Measurements from ENCODE around the gene SLC37A3. TPM values are rescaled to one million over a fixed set of nuclear protein-coding genes. Genes with fewer than 3 reads are reported as not detected.

SLC37A3 gene, protein sequence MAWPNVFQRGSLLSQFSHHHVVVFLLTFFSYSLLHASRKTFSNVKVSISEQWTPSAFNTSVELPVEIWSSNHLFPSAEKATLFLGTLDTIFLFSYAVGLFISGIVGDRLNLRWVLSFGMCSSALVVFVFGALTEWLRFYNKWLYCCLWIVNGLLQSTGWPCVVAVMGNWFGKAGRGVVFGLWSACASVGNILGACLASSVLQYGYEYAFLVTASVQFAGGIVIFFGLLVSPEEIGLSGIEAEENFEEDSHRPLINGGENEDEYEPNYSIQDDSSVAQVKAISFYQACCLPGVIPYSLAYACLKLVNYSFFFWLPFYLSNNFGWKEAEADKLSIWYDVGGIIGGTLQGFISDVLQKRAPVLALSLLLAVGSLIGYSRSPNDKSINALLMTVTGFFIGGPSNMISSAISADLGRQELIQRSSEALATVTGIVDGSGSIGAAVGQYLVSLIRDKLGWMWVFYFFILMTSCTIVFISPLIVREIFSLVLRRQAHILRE
- 98.3 and 105 TPM in 2 replicates for total RNA-seq

GRCh38 chr7:140397784-140398750 lies at the start of gene SLC37A3:
Gene SLC37A3 (minus strand): TSS chr7:140398530. CDS start chr7:140382526, 16,004 bp downstream.
- Mint-ChIP-seq H3K4me1 (ENCODE audit: low read depth) (peaks cover 36% of the 10 kb centered on the region), H3K27ac (peak within 1 kb of the TSS; percentile 88), H3K36me3 (ENCODE audit: low read depth) (peaks cover 29% of the 10 kb centered on the region), H3K4me3 (ENCODE audit: low read depth) (peak within 1 kb of the TSS; percentile 86), H3K27me3 (ENCODE audit: low read depth) (no peaks in the 10 kb centered on the region), H3K9me3 (no peaks in the 10 kb centered on the region)
- intact Hi-C loops (cut with micrococcal nuclease): loop anchor here (10.0 kb wide), 1 partner anchor 1157 kb away; the partner anchor contains the start of gene AGK
- peak; percentile 80 for DNase-seq (ENCODE audit: low spot score)

GRCh38 chr7:140447841-140448240 lies 49.5 kb upstream of the SLC37A3 start:
- Mint-ChIP-seq H3K27ac (no peak overlapping the region), H3K36me3 (ENCODE audit: low read depth) (peaks cover 15% of the 10 kb centered on the region), H3K4me1 (ENCODE audit: low read depth) (peaks cover 56% of the 10 kb centered on the region), H3K27me3 (ENCODE audit: low read depth) (no peaks in the 10 kb centered on the region), H3K4me3 (ENCODE audit: low read depth) (no peak overlapping the region), H3K9me3 (no peaks in the 10 kb centered on the region)
- DNase-seq (ENCODE audit: low spot score): no peak
- intact Hi-C loops (cut with micrococcal nuclease): no loop called here

GRCh38 chr7:140446467-140446866 lies 48.1 kb upstream of the SLC37A3 start:
- peaks cover 4% of the 10 kb centered on the region for H3K36me3 Mint-ChIP-seq (ENCODE audit: low read depth)
- no peak for DNase-seq (ENCODE audit: low spot score)
- H3K27ac Mint-ChIP-seq: no peak overlapping the region
- H3K27me3 Mint-ChIP-seq (ENCODE audit: low read depth): no peaks in the 10 kb centered on the region
- peaks cover 46% of the 10 kb centered on the region for H3K4me1 Mint-ChIP-seq (ENCODE audit: low read depth)
- intact Hi-C loops (cut with micrococcal nuclease): no loop called here
- H3K9me3 Mint-ChIP-seq: no peaks in the 10 kb centered on the region
- H3K4me3 Mint-ChIP-seq (ENCODE audit: low read depth): no peak overlapping the region

GRCh38 chr7:140441519-140441918 lies 43.2 kb upstream of the SLC37A3 start:
- H3K4me3 Mint-ChIP-seq (ENCODE audit: low read depth): no peak overlapping the region
- H3K9me3 Mint-ChIP-seq: no peaks in the 10 kb centered on the region
- peaks cover 13% of the 10 kb centered on the region for H3K4me1 Mint-ChIP-seq (ENCODE audit: low read depth)
- H3K27ac Mint-ChIP-seq: no peak overlapping the region
- DNase-seq (ENCODE audit: low spot score): no peak
- H3K27me3 Mint-ChIP-seq (ENCODE audit: low read depth): no peaks in the 10 kb centered on the region
- intact Hi-C loops (cut with micrococcal nuclease): loop anchor here (5.0 kb wide), 1 partner anchor 36 kb away; the partner anchor contains the start of gene MKRN1
- no peaks in the 10 kb centered on the region for H3K36me3 Mint-ChIP-seq (ENCODE audit: low read depth)

- no peak overlapping the region for H3K27ac Mint-ChIP-seq
- no peaks in the 10 kb centered on the region for H3K27me3 Mint-ChIP-seq (ENCODE audit: low read depth)
- H3K36me3 Mint-ChIP-seq (ENCODE audit: low read depth): no peaks in the 10 kb centered on the region
- no peak overlapping the region for H3K4me3 Mint-ChIP-seq (ENCODE audit: low read depth)
- H3K4me1 Mint-ChIP-seq (ENCODE audit: low read depth): peaks cover 11% of the 10 kb centered on the region
- no peak for DNase-seq (ENCODE audit: low spot score)
- H3K9me3 Mint-ChIP-seq: no peaks in the 10 kb centered on the region
- intact Hi-C loops (cut with micrococcal nuclease): loop anchor here (5.0 kb wide), 1 partner anchor 37 kb away; the partner anchor contains the start of gene MKRN1
These were observed 42.3 kb upstream of the SLC37A3 start for GRCh38 chr7:140440593-140440992.

DNA sequence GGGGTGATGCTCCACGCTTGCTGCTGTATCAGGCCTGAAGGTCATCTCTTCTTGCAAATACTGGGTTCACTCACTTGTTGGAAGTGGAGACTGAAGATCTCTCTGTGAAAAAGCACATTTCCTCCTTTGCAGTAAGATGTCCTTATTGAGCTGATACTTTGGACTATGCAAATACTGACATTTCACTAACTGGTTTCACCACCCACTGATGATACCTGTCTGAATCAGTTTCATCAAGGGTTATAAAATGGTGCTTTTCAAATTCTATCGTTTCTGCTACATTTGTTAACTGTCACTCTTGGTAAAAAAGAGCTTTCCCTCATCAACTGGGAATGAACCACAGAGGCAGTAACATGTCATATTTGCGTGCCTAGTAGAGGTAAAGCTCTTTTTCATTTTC lies 41.0 kb upstream of the SLC37A3 start:
- Mint-ChIP-seq H3K9me3 (no peaks in the 10 kb centered on the region), H3K4me1 (ENCODE audit: low read depth) (peaks cover 9% of the 10 kb centered on the region), H3K4me3 (ENCODE audit: low read depth) (no peak overlapping the region), H3K36me3 (ENCODE audit: low read depth) (no peaks in the 10 kb centered on the region), H3K27ac (peak overlapping the region; percentile 58), H3K27me3 (ENCODE audit: low read depth) (no peaks in the 10 kb centered on the region)
- no peak for DNase-seq (ENCODE audit: low spot score)
- intact Hi-C loops (cut with micrococcal nuclease): loop anchor here (2.0 kb wide), 1 partner anchor 35 kb away; the partner anchor contains the start of gene RAB19

DNA sequence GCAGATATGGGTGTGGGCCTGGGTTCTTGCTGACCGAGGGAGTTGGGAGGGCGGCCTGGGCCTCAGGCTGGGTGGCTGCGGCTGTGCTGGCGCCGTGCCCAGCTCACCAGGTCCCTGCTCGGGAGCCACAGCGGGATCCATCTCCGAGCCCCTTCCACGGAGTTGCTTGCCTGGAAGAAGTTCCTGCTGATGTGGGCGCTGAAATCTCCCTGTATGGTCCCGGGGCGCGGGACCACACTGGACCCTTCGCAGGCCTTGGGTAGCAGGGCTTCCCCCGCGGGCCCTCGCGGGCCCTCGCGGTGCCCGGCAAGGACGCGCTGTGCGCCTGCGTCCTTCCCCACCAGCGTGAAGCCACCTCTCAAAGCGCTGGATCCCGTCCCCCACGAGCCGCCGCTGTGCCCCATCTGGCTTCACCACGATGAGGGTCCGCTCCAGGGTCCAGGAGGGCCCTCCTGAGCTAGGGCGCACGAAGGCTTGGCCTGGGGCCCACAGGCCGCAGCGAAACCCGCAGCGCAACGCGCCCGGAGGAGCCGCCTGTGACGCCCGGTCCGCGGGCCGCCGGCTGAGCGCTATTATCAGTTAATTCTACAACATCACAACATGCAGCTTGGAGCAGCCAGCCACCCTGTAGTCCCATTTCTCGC lies 37.0 kb upstream of the SLC37A3 start:
- intact Hi-C loops (cut with micrococcal nuclease): no loop called here
- no peaks in the 10 kb centered on the region for H3K36me3 Mint-ChIP-seq (ENCODE audit: low read depth)
- no peaks in the 10 kb centered on the region for H3K27me3 Mint-ChIP-seq (ENCODE audit: low read depth)

GRCh38 chr7:140433396-140433795 lies 35.1 kb upstream of the SLC37A3 start:
- Mint-ChIP-seq H3K36me3 (ENCODE audit: low read depth) (no peaks in the 10 kb centered on the region), H3K4me3 (ENCODE audit: low read depth) (no peak overlapping the region), H3K9me3 (no peaks in the 10 kb centered on the region), H3K4me1 (ENCODE audit: low read depth) (no peaks in the 10 kb centered on the region), H3K27ac (no peak overlapping the region), H3K27me3 (ENCODE audit: low read depth) (no peaks in the 10 kb centered on the region)
- intact Hi-C loops (cut with micrococcal nuclease): no loop called here
- no peak for DNase-seq (ENCODE audit: low spot score)

More for the DNA sequence above, 37.0 kb upstream of the SLC37A3 start:
- H3K4me1 Mint-ChIP-seq (ENCODE audit: low read depth): peaks cover 7% of the 10 kb centered on the region
- no peak for DNase-seq (ENCODE audit: low spot score)
- no peak overlapping the region for H3K27ac Mint-ChIP-seq
- H3K4me3 Mint-ChIP-seq (ENCODE audit: low read depth): no peak overlapping the region
- H3K9me3 Mint-ChIP-seq: no peaks in the 10 kb centered on the region

DNA sequence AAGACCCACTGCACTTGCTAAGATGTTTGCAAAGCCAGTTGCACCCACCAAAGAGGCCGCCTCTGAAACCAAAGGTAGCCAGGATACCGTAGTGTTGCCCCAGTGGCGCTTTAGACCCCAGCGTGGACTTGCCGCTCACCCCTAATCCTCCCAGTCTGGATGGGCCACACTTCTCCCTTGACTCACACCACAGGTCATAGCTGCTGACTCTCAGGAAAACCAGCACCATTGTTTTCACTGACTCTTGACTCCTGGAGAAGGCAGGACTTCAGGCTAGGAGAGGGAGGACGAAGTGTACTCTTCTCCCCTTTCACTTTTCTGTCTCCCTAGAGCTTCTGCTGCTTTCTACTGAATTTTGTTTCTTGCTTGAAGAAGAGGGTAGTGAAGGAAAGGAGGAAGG lies 27.8 kb upstream of the SLC37A3 start:
- Mint-ChIP-seq H3K4me1 (ENCODE audit: low read depth) (no peaks in the 10 kb centered on the region), H3K36me3 (ENCODE audit: low read depth) (peaks cover 19% of the 10 kb centered on the region), H3K9me3 (no peaks in the 10 kb centered on the region), H3K27ac (no peak overlapping the region), H3K4me3 (ENCODE audit: low read depth) (no peak overlapping the region), H3K27me3 (ENCODE audit: low read depth) (no peaks in the 10 kb centered on the region)
- DNase-seq (ENCODE audit: low spot score): no peak
- intact Hi-C loops (cut with micrococcal nuclease): no loop called here

GRCh38 chr7:140425718-140426117 lies 27.4 kb upstream of the SLC37A3 start:
- no peak overlapping the region for H3K4me3 Mint-ChIP-seq (ENCODE audit: low read depth)
- no peak overlapping the region for H3K27ac Mint-ChIP-seq
- H3K36me3 Mint-ChIP-seq (ENCODE audit: low read depth): peaks cover 19% of the 10 kb centered on the region
- no peaks in the 10 kb centered on the region for H3K9me3 Mint-ChIP-seq
- intact Hi-C loops (cut with micrococcal nuclease): no loop called here
- no peak for DNase-seq (ENCODE audit: low spot score)
- H3K4me1 Mint-ChIP-seq (ENCODE audit: low read depth): no peaks in the 10 kb centered on the region
- H3K27me3 Mint-ChIP-seq (ENCODE audit: low read depth): no peaks in the 10 kb centered on the region

DNA sequence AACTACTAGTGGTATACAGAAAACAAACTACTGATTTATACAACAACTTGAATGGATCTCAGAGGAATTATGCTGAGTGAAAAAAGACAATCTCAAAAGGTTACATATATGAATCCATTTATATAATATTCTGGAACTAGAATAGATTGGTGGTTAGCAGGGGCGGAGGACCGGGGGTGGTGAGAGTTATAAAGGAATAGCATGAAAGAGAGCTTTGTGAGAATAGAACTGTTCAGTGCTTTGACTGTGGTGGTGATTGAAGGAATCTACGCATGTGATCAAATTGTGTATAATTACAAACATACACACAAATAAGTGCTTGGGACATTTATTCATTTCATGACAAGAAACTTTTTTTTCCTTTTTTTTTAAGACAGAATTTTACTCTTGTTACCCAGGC lies 25.2 kb upstream of the SLC37A3 start:
- Mint-ChIP-seq H3K27ac (no peak overlapping the region), H3K4me3 (ENCODE audit: low read depth) (no peak overlapping the region), H3K27me3 (ENCODE audit: low read depth) (no peaks in the 10 kb centered on the region), H3K36me3 (ENCODE audit: low read depth) (peaks cover 19% of the 10 kb centered on the region), H3K9me3 (no peaks in the 10 kb centered on the region), H3K4me1 (ENCODE audit: low read depth) (peaks cover 4% of the 10 kb centered on the region)
- intact Hi-C loops (cut with micrococcal nuclease): no loop called here
- DNase-seq (ENCODE audit: low spot score): no peak

DNA sequence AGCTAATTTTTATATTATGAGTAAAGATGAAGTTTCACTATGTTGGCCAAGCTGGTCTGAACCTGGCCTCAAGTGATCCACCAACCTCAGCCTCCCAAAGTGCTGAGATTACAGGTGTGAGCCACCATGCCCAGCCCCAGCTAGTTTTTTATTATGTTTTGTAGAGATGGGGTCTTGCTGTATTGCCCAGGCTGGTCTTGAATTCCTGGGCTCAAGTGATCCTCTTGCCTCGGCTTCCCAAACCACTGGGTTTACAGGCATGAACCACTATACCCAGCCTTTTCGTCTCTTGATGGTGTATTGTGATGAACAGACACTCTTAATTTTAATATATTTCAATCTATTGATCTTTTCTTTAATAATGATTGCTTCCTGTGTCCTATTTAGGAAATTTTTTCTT lies 23.2 kb upstream of the SLC37A3 start:
- intact Hi-C loops (cut with micrococcal nuclease): no loop called here
- no peak overlapping the region for H3K27ac Mint-ChIP-seq
- peaks cover 18% of the 10 kb centered on the region for H3K36me3 Mint-ChIP-seq (ENCODE audit: low read depth)
- H3K27me3 Mint-ChIP-seq (ENCODE audit: low read depth): no peaks in the 10 kb centered on the region
- no peaks in the 10 kb centered on the region for H3K9me3 Mint-ChIP-seq
- DNase-seq (ENCODE audit: low spot score): no peak
- H3K4me1 Mint-ChIP-seq (ENCODE audit: low read depth): peaks cover 15% of the 10 kb centered on the region
- H3K4me3 Mint-ChIP-seq (ENCODE audit: low read depth): no peak overlapping the region

All from activated T-helper 2 cell treated with anti-CD3 and anti-CD28 coated beads, Interferon-gamma antibody, Interleukin-2, Interleukin-4, amounts not matched to agents 10 μg/mL and 5 μg/mL and 100 μg/mL, durations not matched to agents 14 hours and 24 hours and 36 hours (primary cell).